SK-N-MC (cell line): ENCODE data around the gene FAM50B.

ENCODE experiments used
- EZH2 ChIP-seq: fragments of 200-600 bp; sonication (generic); IDR thresholded peaks from one replicate; pipeline ENCODE4 v1.6.1; 2017; ENCODE audit warnings: antibody characterized with exemption
- POLR2AphosphoS5 ChIP-seq: IDR thresholded peaks from 2 replicates; pipeline ENCODE4 v1.6.1; 2012; ENCODE audit warnings: mild to moderate bottlenecking, low read depth, low read length, borderline replicate concordance

- no peak for TF ChIP-seq POLR2AphosphoS5
- no peak for TF ChIP-seq EZH2
Observed at GRCh38 chr6:3803627-3804468, 45.3 kb upstream of the FAM50B start.
